Activated CD4-positive, alpha-beta T cell treated with anti-CD3 and anti-CD28 coated beads, Interleukin-2, amount 10 ng/mL, durations not matched to agents 24 days and 14 days (primary cell): ENCODE data around the gene MAML1. TPM values are rescaled to one million over a fixed set of nuclear protein-coding genes. Genes with fewer than 3 reads are reported as not detected.
"Not testable (repeated sequence)": the region's sequence is repeated elsewhere in the genome, so short reads cannot be mapped to it uniquely, and the experiment has no call there.

ENCODE experiments used
- DNase-seq: peaks from one replicate; pipeline ENCODE4 v3.0.0; 2022
- H3K27ac Mint-ChIP-seq: one replicate; pipeline ENCODE4 v1.8.0; 2022; ENCODE audit warnings: mild to moderate bottlenecking, mixed read lengths
- H3K27me3 Mint-ChIP-seq: one replicate; pipeline ENCODE4 v1.8.0; 2022; ENCODE audit warnings: mixed read lengths
- H3K36me3 Mint-ChIP-seq: one replicate; pipeline ENCODE4 v1.8.0; 2022; ENCODE audit warnings: low read depth, mild to moderate bottlenecking, mixed read lengths
- H3K4me1 Mint-ChIP-seq: one replicate; pipeline ENCODE4 v1.8.0; 2021; ENCODE audit warnings: mixed read lengths
- H3K4me3 Mint-ChIP-seq: one replicate; pipeline ENCODE4 v1.8.0; 2022; ENCODE audit warnings: mild to moderate bottlenecking, moderate library complexity, mixed read lengths
- H3K9me3 Mint-ChIP-seq: one replicate; pipeline ENCODE4 v1.8.0; 2021; ENCODE audit warnings: mixed read lengths
- intact Hi-C: fragments of 100-400 bp; cut with micrococcal nuclease; formaldehyde crosslinking; loops from one replicate; pipeline ENCODE4 v1.15.1; 2023
- total RNA-seq: library from RNA; stranded (reverse); gene quantifications from 2 replicates; pipeline ENCODE4 v1.2.3, GENCODE V29; 2022

MAML1 gene
- total RNA-seq, 1 donor from 2014 or later: 34.6 TPM

GRCh38 chr5:179780362-179780761 lies 47.7 kb downstream of the MAML1 start:
- no peaks in the 10 kb centered on the region for H3K9me3 Mint-ChIP-seq
- no peaks in the 10 kb centered on the region for H3K4me1 Mint-ChIP-seq
- H3K27me3 Mint-ChIP-seq: no peaks in the 10 kb centered on the region
- no peak overlapping the region for H3K4me3 Mint-ChIP-seq
- no peak for DNase-seq
- no peak overlapping the region for H3K27ac Mint-ChIP-seq
- peaks cover 12% of the 10 kb centered on the region for H3K36me3 Mint-ChIP-seq
- intact Hi-C loops: no loop called here

GRCh38 chr5:179781846-179782245 lies 49.2 kb downstream of the MAML1 start:
- Mint-ChIP-seq H3K27me3 (no peaks in the 10 kb centered on the region), H3K27ac (no peak overlapping the region)
- intact Hi-C loops: no loop called here

DNA sequence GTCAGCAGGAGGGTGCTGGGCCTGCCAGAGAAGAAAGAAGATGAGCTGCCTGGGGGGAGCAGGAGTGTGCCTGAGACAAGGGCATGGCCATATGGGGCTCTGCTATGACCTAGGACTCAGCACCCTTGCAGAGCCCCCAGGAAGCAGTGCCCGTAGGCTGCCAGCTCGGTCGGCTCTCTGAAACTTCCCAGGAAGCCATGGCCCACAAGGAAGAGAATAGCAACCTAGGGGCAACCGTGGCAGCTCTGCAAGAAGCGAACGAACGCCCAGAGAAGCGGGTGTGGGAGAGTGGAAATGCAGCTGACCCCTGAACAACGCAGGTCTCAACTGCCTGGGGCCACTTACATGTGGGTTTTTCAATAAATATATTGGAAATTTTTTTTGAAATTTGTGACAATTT lies 50.5 kb downstream of the MAML1 start:
- no peak overlapping the region for H3K27ac Mint-ChIP-seq
- no peak overlapping the region for H3K4me3 Mint-ChIP-seq
- H3K9me3 Mint-ChIP-seq: no peaks in the 10 kb centered on the region

More at GRCh38 chr5:179781846-179782245, 49.2 kb downstream of the MAML1 start:
- DNase-seq: no peak
- H3K4me1 Mint-ChIP-seq: no peaks in the 10 kb centered on the region
- H3K36me3 Mint-ChIP-seq: peaks cover 5% of the 10 kb centered on the region
- no peak overlapping the region for H3K4me3 Mint-ChIP-seq
- H3K9me3 Mint-ChIP-seq: no peaks in the 10 kb centered on the region

GRCh38 chr5:179786861-179787260 lies 54.2 kb downstream of the MAML1 start:
- Mint-ChIP-seq H3K9me3 (no peaks in the 10 kb centered on the region), H3K4me1 (no peaks in the 10 kb centered on the region), H3K4me3 (no peak overlapping the region), H3K27me3 (no peaks in the 10 kb centered on the region), H3K36me3 (no peaks in the 10 kb centered on the region), H3K27ac (no peak overlapping the region)
- DNase-seq: no peak
- intact Hi-C loops: no loop called here

More for the DNA sequence above, 50.5 kb downstream of the MAML1 start:
- Mint-ChIP-seq H3K27me3 (no peaks in the 10 kb centered on the region), H3K36me3 (peaks cover 5% of the 10 kb centered on the region), H3K4me1 (no peaks in the 10 kb centered on the region)
- no peak for DNase-seq
- intact Hi-C loops: no loop called here

GRCh38 chr5:179788193-179788854 lies 55.7 kb downstream of the MAML1 start:
- intact Hi-C loops: no loop called here
- Mint-ChIP-seq H3K4me3 (no peak overlapping the region), H3K36me3 (no peaks in the 10 kb centered on the region), H3K27ac (no peak overlapping the region), H3K27me3 (no peaks in the 10 kb centered on the region), H3K4me1 (peaks cover 1% of the 10 kb centered on the region), H3K9me3 (no peaks in the 10 kb centered on the region)
- DNase-seq: no peak

- H3K4me3 Mint-ChIP-seq, H3K36me3 Mint-ChIP-seq, intact Hi-C loops, DNase-seq, H3K4me1 Mint-ChIP-seq, H3K27ac Mint-ChIP-seq, H3K9me3 Mint-ChIP-seq, H3K27me3 Mint-ChIP-seq: not testable (repeated sequence)
Measured at GRCh38 chr5:179789278-179789677, 56.7 kb downstream of the MAML1 start.

DNA sequence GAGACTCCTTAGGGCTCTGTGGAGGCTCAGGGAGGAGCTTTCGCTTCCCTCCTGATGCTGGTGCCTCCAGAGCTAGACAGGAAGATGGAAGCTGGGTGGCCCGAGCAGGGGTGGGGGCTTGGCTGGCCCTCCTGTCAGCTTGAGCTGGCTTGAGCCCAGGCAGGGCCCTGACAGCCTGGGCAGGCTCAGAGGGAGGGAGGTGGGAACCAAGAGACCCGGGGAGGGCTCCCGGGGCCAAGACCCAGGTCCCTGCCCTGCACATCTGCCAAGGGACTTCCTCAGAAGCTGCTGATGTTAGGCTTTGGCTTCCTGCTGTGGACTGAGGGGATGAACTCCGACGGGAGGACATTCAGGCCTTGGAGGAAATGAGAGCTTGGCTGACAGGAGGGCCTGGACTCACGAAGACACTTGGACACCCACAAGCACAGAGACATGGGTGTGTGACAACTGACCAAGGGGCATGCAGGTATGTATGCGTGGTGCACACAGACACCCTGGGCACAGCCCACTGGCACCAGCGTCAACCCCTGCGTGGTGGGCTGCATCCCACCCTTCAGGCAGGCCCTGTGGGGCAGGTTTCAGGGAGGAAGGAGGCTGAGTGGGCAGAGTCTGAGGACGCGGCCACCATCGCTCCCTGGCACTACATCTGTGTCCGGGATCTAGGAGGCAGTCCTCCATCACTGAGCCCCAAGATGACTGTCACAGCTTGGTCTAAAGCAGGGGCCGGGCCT lies 59.4 kb downstream of the MAML1 start:
- intact Hi-C loops: no loop called here
- Mint-ChIP-seq H3K27ac (no peak overlapping the region), H3K4me3 (no peak overlapping the region), H3K27me3 (no peaks in the 10 kb centered on the region), H3K4me1 (peaks cover 13% of the 10 kb centered on the region), H3K36me3 (peaks cover 5% of the 10 kb centered on the region), H3K9me3 (no peaks in the 10 kb centered on the region)
- DNase-seq: no peak

GRCh38 chr5:179792612-179793467 lies 60.2 kb downstream of the MAML1 start:
- Mint-ChIP-seq H3K27me3 (no peaks in the 10 kb centered on the region), H3K9me3 (no peaks in the 10 kb centered on the region), H3K4me1 (peaks cover 14% of the 10 kb centered on the region), H3K27ac (no peak overlapping the region), H3K36me3 (peaks cover 10% of the 10 kb centered on the region), H3K4me3 (peak overlapping the region; percentile 44)
- intact Hi-C loops: no loop called here
- peak; percentile 59 for DNase-seq

DNA sequence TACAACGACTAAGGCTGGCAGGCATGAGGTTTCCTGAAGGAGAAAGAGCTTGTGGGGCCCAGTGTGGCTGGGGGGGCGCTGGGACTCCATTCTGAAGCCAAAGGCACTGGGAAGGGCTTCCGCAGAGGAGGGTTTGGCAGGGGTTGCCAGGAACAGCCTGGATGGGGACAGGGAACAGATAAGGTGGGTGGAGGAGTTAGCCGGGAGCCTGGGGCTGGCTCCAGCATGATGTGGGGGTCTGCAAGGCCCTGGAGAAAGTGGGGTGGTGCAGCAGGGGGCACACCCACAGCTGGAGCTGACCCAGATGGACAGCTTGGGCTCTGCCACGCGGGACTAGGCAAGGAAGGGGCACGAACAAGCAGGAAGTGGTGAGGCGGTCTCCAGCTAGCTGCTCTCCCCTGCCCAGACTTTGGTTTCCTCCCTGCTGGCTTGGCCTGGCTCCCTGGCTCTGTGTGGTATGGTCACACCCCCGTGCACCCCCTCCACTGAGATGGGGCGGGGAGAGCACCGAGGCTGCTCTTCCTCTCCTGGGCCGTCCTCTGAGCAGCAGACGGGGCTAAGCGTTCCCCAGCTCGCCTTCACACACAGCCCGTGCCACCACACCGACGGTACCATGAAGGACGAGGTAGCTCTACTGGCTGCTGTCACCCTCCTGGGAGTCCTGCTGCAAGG lies 61.0 kb downstream of the MAML1 start, which contains the start of gene LTC4S:
LTC4S (plus strand) TSS at position 519 of the 672 bp plus-strand sequence; CDS start at position 614, 95 bp downstream.
- Mint-ChIP-seq H3K36me3 (peaks cover 12% of the 10 kb centered on the region), H3K27me3 (no peaks in the 10 kb centered on the region), H3K4me3 (peak within 1 kb of the TSS; percentile 50), H3K9me3 (no peaks in the 10 kb centered on the region), H3K4me1 (peaks cover 14% of the 10 kb centered on the region), H3K27ac (no peak within 1 kb of the TSS)
- intact Hi-C loops: no loop called here
- peak; percentile 72 for DNase-seq

- intact Hi-C loops: no loop called here
- H3K9me3 Mint-ChIP-seq: no peaks in the 10 kb centered on the region
- H3K4me3 Mint-ChIP-seq: no peak overlapping the region
- DNase-seq: no peak
- peaks cover 15% of the 10 kb centered on the region for H3K36me3 Mint-ChIP-seq
- peaks cover 14% of the 10 kb centered on the region for H3K4me1 Mint-ChIP-seq
- no peaks in the 10 kb centered on the region for H3K27me3 Mint-ChIP-seq
- no peak overlapping the region for H3K27ac Mint-ChIP-seq
Measured at GRCh38 chr5:179794171-179794570, 61.5 kb downstream of the MAML1 start.

GRCh38 chr5:179794575-179794974 lies 62.0 kb downstream of the MAML1 start:
- intact Hi-C loops: no loop called here
- H3K4me3 Mint-ChIP-seq: peak overlapping the region; percentile 50
- H3K4me1 Mint-ChIP-seq: peaks cover 14% of the 10 kb centered on the region
- DNase-seq: no peak
- H3K27ac Mint-ChIP-seq: no peak overlapping the region
- H3K27me3 Mint-ChIP-seq: no peaks in the 10 kb centered on the region
- H3K36me3 Mint-ChIP-seq: peaks cover 19% of the 10 kb centered on the region
- H3K9me3 Mint-ChIP-seq: no peaks in the 10 kb centered on the region

GRCh38 chr5:179795049-179795862 lies 62.6 kb downstream of the MAML1 start:
- no peaks in the 10 kb centered on the region for H3K9me3 Mint-ChIP-seq
- no peak overlapping the region for H3K27ac Mint-ChIP-seq
- intact Hi-C loops: loop anchor here (5.0 kb wide), 1 partner anchor 118 kb away; no protein-coding TSS in a partner anchor

More at GRCh38 chr5:179795049-179795862, 62.6 kb downstream of the MAML1 start:
- H3K4me3 Mint-ChIP-seq: peak overlapping the region; percentile 73
- peaks cover 14% of the 10 kb centered on the region for H3K4me1 Mint-ChIP-seq
- H3K27me3 Mint-ChIP-seq: no peaks in the 10 kb centered on the region
- DNase-seq: peak; percentile 63
- peaks cover 23% of the 10 kb centered on the region for H3K36me3 Mint-ChIP-seq
